ENCODE results near the gene CIAO3.

GRCh38 chr16:727291-727977, 13.4 kb downstream of the CIAO3 start:
- TF ChIP-seq GATA3 (IDR thresholded peaks at IDR 0.05; ENCODE audit: low read depth, low read length) (no peak), GATA2 (IDR thresholded peaks at IDR 0.05; ENCODE audit: low read depth, low read length) (no peak)
